ENCODE results near the gene ABI3. TPM values are rescaled to one million over a fixed set of nuclear protein-coding genes. Genes with fewer than 3 reads are reported as not detected.
A peak's percentile ranks its signal among the peaks of the same experiment; 100 is the strongest.
"Not testable (repeated sequence)": the region's sequence is repeated elsewhere in the genome, so short reads cannot be mapped to it uniquely, and the experiment has no call there.

The ABI3 gene, protein sequence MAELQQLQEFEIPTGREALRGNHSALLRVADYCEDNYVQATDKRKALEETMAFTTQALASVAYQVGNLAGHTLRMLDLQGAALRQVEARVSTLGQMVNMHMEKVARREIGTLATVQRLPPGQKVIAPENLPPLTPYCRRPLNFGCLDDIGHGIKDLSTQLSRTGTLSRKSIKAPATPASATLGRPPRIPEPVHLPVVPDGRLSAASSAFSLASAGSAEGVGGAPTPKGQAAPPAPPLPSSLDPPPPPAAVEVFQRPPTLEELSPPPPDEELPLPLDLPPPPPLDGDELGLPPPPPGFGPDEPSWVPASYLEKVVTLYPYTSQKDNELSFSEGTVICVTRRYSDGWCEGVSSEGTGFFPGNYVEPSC
- total RNA-seq = 10 to 100 TPM; 27.9 to 32.4 TPM

DNA sequence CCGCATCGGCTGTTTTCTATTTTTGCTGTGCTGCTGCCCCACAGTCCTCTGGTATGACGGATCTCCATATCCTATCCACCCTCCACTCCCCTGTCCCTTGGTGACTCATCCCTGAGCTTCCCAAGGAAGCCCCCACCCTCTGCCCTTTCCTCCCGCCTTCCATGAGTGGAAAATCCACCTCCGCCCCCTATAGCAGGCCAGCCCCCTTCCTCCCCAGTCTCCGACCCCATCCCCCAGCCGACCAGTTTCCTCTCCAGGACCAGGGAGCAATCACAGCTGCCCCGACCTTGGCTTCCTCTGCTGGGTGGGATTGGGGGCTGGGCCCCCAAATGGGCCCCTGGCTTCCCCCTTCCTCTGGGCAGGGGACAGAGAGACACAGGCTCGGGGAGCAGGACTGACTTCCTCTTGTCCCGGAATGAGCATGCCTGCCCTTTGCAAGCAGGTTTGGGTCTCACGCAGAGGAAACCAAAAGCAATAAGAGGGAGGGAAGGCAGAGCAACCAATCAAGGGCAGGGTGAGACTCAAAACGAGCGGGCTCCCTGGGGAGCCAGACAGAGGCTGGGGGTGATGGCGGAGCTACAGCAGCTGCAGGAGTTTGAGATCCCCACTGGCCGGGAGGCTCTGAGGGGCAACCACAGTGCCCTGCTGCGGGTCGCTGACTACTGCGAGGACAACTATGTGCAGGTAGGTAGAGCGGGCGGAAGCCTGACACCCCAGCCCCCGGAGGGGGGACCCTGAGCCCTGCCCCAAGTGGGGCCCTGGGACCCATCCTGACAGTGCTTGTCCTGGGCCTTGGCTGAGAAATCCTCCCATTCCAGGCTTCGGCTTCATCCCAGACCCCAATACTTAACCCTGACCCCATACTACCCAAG lies at the start of gene ABI3, which contains the start of gene GNGT2:
ABI3 (plus strand) TSS at position 550 of the 872 bp plus-strand sequence; CDS start at position 568, 18 bp downstream.
GNGT2 (minus strand) TSS at position 417 of the 872 bp plus-strand sequence. CDS start 3,152 bp downstream, outside the sequence.
- Mint-ChIP-seq H3K36me3 (ENCODE audit: insufficient read depth in 2 of 2) (peaks cover 3 to 11% of the 10 kb centered on the region in 2 donors), H3K27ac (peak within 1 kb of the TSS; percentile 93), H3K27me3 (ENCODE audit: low read depth) (no peaks in the 10 kb centered on the region), H3K4me3 (peak within 1 kb of the TSS; percentile 92 to 96), H3K4me1 (ENCODE audit: low read depth) (peaks cover 65% of the 10 kb centered on the region), H3K9me3 (no peaks in the 10 kb centered on the region)
- ATAC-seq (replicated peaks in 1 of 2) = peak; percentile 93 to 94
- DNase-seq = peak; percentile 79

- no peak for ATAC-seq (replicated peaks in 1 of 2)
- no peak overlapping the region for H3K27ac Mint-ChIP-seq
- H3K4me3 Mint-ChIP-seq = no peak overlapping the region
- H3K9me3 Mint-ChIP-seq = no peaks in the 10 kb centered on the region
- no peak for DNase-seq
- H3K4me1 Mint-ChIP-seq (ENCODE audit: low read depth) = no peaks in the 10 kb centered on the region
- H3K27me3 Mint-ChIP-seq (ENCODE audit: low read depth) = peaks cover 48% of the 10 kb centered on the region
- no peaks in the 10 kb centered on the region for H3K36me3 Mint-ChIP-seq (ENCODE audit: insufficient read depth in 2 of 2)
These were observed 47.6 kb upstream of the ABI3 start for GRCh38 chr17:49162866-49163265.

- Mint-ChIP-seq H3K4me3 (no peak overlapping the region), H3K4me1 (ENCODE audit: low read depth) (no peaks in the 10 kb centered on the region), H3K9me3 (no peaks in the 10 kb centered on the region), H3K27ac (no peak overlapping the region), H3K27me3 (ENCODE audit: low read depth) (peaks cover 45% of the 10 kb centered on the region), H3K36me3 (ENCODE audit: insufficient read depth in 2 of 2) (no peaks in the 10 kb centered on the region)
- no peak for ATAC-seq (replicated peaks in 1 of 2)
- no peak for DNase-seq
These were observed 45.4 kb upstream of the ABI3 start for GRCh38 chr17:49165143-49165542.

DNA sequence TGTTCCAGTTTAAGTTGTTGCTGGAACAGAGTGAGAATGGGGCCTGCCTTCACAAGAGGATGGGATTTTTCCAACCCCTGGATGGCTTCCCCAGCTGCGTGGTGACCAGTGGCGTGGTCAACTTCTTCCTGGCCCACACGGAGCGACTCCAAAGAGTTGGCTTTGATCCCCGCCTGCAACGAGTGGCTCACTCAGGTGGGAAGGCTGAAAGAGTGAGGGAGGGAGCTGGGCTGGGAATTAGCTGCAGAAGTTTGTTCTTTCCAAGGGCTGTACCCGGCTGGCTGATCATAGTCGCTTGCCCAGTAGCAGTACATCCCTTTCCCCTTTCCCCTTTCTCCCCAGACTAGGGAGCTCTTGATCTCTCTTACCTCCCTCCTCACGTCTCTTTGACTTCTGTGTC lies 41.8 kb upstream of the ABI3 start:
- H3K9me3 Mint-ChIP-seq = peaks cover 0 to 3% of the 10 kb centered on the region in 2 donors
- no peaks in the 10 kb centered on the region for H3K4me1 Mint-ChIP-seq (ENCODE audit: low read depth)
- H3K27ac Mint-ChIP-seq = no peak overlapping the region
- H3K27me3 Mint-ChIP-seq (ENCODE audit: low read depth) = peaks cover 62% of the 10 kb centered on the region
- DNase-seq (no peak), ATAC-seq (replicated peaks in 1 of 2) (no peak)
- H3K4me3 Mint-ChIP-seq = no peak overlapping the region
- H3K36me3 Mint-ChIP-seq (ENCODE audit: insufficient read depth in 2 of 2) = peaks cover 0 to 2% of the 10 kb centered on the region in 2 donors

GRCh38 chr17:49170216-49170615 lies 40.3 kb upstream of the ABI3 start:
- no peak overlapping the region for H3K4me3 Mint-ChIP-seq
- H3K27ac Mint-ChIP-seq = no peak overlapping the region

DNA sequence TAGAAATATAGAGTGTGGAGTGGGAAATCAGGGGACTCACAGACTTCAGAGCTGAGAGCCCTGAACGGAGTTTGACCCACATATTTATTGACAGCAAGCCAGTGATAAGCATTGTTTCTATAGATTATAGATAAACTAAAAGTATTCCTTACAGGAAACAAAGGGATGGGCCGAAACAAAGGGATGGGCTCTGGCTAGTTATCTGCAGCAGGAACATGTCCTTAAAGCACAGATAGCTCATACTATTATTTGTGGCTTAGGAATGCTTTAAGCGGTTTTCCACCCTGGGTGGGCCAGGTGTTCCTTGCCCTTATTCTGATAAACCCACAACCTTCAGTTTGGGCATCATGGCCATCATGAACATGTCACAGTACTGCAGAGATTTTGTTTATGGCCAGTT lies 39.8 kb upstream of the ABI3 start:
- DNase-seq; ATAC-seq (replicated peaks in 1 of 2); H3K4me1 Mint-ChIP-seq (ENCODE audit: low read depth); H3K36me3 Mint-ChIP-seq (ENCODE audit: insufficient read depth in 2 of 2); H3K4me3 Mint-ChIP-seq; H3K27ac Mint-ChIP-seq; H3K9me3 Mint-ChIP-seq: not testable (repeated sequence)
- H3K27me3 Mint-ChIP-seq (ENCODE audit: low read depth) = peaks cover 65% of the 10 kb centered on the region

More at GRCh38 chr17:49170216-49170615, 40.3 kb upstream of the ABI3 start:
- ATAC-seq (replicated peaks in 1 of 2) (no peak), DNase-seq (no peak)
- peaks cover 67% of the 10 kb centered on the region for H3K27me3 Mint-ChIP-seq (ENCODE audit: low read depth)
- H3K4me1 Mint-ChIP-seq (ENCODE audit: low read depth) = no peaks in the 10 kb centered on the region
- peaks cover 2 to 8% of the 10 kb centered on the region in 2 donors for H3K9me3 Mint-ChIP-seq
- H3K36me3 Mint-ChIP-seq (ENCODE audit: insufficient read depth in 2 of 2) = peaks cover 2 to 4% of the 10 kb centered on the region in 2 donors

DNA sequence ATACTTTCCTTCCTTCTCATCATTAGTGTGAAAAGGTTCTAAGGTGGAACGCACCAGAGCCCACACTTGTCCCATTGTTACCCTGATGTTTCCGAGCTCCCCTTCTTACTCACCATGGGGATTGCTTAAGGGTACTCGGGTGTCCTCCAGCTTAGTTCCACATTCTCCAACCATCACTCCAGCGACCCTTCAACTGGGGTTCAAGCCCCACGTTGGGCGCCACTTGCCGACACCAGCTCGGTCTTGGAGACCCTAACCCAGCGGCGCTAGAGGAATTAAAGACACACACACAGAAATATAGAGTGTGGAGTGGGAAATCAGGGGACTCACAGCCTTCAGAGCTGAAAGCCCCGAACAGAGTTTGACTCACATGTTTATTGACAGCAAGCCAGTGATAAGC lies 34.5 kb upstream of the ABI3 start:
- Mint-ChIP-seq H3K9me3 (peaks cover 7 to 12% of the 10 kb centered on the region in 2 donors), H3K27me3 (ENCODE audit: low read depth) (peaks cover 28% of the 10 kb centered on the region), H3K36me3 (ENCODE audit: insufficient read depth in 2 of 2) (peaks cover 7 to 12% of the 10 kb centered on the region in 2 donors)
- not testable (repeated sequence) for H3K27ac Mint-ChIP-seq; DNase-seq; H3K4me3 Mint-ChIP-seq; ATAC-seq (replicated peaks in 1 of 2); H3K4me1 Mint-ChIP-seq (ENCODE audit: low read depth)

GRCh38 chr17:49180303-49180702 lies 30.2 kb upstream of the ABI3 start:
- Mint-ChIP-seq H3K4me3 (peak overlapping the region in 1 of 2 donors; percentile 43), H3K27ac (no peak overlapping the region), H3K36me3 (ENCODE audit: insufficient read depth in 2 of 2) (peaks cover 8 to 10% of the 10 kb centered on the region in 2 donors), H3K27me3 (ENCODE audit: low read depth) (peaks cover 2% of the 10 kb centered on the region), H3K4me1 (ENCODE audit: low read depth) (no peaks in the 10 kb centered on the region), H3K9me3 (peaks cover 6 to 10% of the 10 kb centered on the region in 2 donors)
- DNase-seq = peak; percentile 55 to 72
- ATAC-seq (replicated peaks in 1 of 2) = peak in 1 of 2 donors; percentile 51

GRCh38 chr17:49180998-49181635 lies 29.4 kb upstream of the ABI3 start:
- Mint-ChIP-seq H3K36me3 (ENCODE audit: insufficient read depth in 2 of 2) (peaks cover 6 to 9% of the 10 kb centered on the region in 2 donors), H3K27me3 (ENCODE audit: low read depth) (no peaks in the 10 kb centered on the region), H3K4me1 (ENCODE audit: low read depth) (no peaks in the 10 kb centered on the region), H3K4me3 (no peak overlapping the region), H3K9me3 (peaks cover 3 to 8% of the 10 kb centered on the region in 2 donors), H3K27ac (no peak overlapping the region)
- DNase-seq (no peak), ATAC-seq (replicated peaks in 1 of 2) (no peak)

GRCh38 chr17:49183341-49183740 lies 27.2 kb upstream of the ABI3 start:
- Mint-ChIP-seq H3K4me1 (ENCODE audit: low read depth) (no peaks in the 10 kb centered on the region), H3K36me3 (ENCODE audit: insufficient read depth in 2 of 2) (peaks cover 6 to 9% of the 10 kb centered on the region in 2 donors), H3K4me3 (no peak overlapping the region), H3K27me3 (ENCODE audit: low read depth) (no peaks in the 10 kb centered on the region), H3K9me3 (peaks cover 3 to 10% of the 10 kb centered on the region in 2 donors), H3K27ac (no peak overlapping the region)
- no peak for ATAC-seq (replicated peaks in 1 of 2)
- DNase-seq = no peak

DNA sequence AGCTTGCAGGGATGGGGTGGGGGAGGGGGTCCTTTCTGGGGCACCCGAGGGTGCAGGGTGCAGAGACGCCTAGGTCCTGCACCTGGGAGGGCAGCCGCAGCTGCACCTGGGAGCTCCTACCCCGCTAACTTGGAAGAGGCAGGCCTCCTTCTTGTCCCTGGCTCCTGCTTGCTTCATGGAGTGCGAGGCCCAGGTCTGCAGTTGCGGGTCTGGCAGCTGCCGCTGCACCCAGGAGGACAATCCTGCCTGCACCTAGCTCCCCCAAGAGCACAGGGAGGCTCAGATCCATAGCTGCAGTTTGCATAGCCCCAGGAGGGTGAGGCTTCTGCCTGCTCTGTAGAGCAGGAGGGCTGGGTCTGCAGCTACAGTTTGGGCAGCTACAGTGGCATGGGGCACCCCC lies 26.7 kb upstream of the ABI3 start:
- Mint-ChIP-seq H3K36me3 (ENCODE audit: insufficient read depth in 2 of 2) (peaks cover 6 to 9% of the 10 kb centered on the region in 2 donors), H3K27me3 (ENCODE audit: low read depth) (no peaks in the 10 kb centered on the region), H3K4me3 (no peak overlapping the region), H3K9me3 (peaks cover 3 to 10% of the 10 kb centered on the region in 2 donors), H3K4me1 (ENCODE audit: low read depth) (no peaks in the 10 kb centered on the region), H3K27ac (no peak overlapping the region)
- DNase-seq (no peak), ATAC-seq (replicated peaks in 1 of 2) (no peak)

- not testable (repeated sequence) for H3K27ac Mint-ChIP-seq; ATAC-seq (replicated peaks in 1 of 2); H3K4me1 Mint-ChIP-seq (ENCODE audit: low read depth); H3K4me3 Mint-ChIP-seq; DNase-seq; H3K27me3 Mint-ChIP-seq (ENCODE audit: low read depth); H3K36me3 Mint-ChIP-seq (ENCODE audit: insufficient read depth in 2 of 2)
- H3K9me3 Mint-ChIP-seq = peaks cover 3 to 10% of the 10 kb centered on the region in 2 donors
These were observed 26.0 kb upstream of the ABI3 start for GRCh38 chr17:49184522-49184921.
